ENCODE measurements around the gene CHMP1B.
A peak's percentile ranks its signal among the peaks of the same experiment; 100 is the strongest.

CHMP1B gene

GRCh38 chr18:11851146-11851805 lies at the start of gene CHMP1B:
TSS of gene CHMP1B (plus strand) at chr18:11851413. CDS start at chr18:11851512, 99 bp downstream.
- peak within 1 kb of the TSS; percentile 100 for H3K4me3 ChIP-seq (ENCODE audit: low read depth, low read length)

GRCh38 chr18:11801573-11801972 lies 49.6 kb upstream of the CHMP1B start:
- H3K4me3 ChIP-seq (ENCODE audit: low read depth, low read length), result no peak overlapping the region

GRCh38 chr18:11802158-11802557 lies 49.1 kb upstream of the CHMP1B start:
- no peak overlapping the region for H3K4me3 ChIP-seq (ENCODE audit: low read depth, low read length)

GRCh38 chr18:11802586-11802985 lies 48.6 kb upstream of the CHMP1B start:
- H3K4me3 ChIP-seq (ENCODE audit: low read depth, low read length), result no peak overlapping the region

GRCh38 chr18:11807233-11807632 lies 44.0 kb upstream of the CHMP1B start:
- no peak overlapping the region for H3K4me3 ChIP-seq (ENCODE audit: low read depth, low read length)

GRCh38 chr18:11808001-11808855 lies 43.0 kb upstream of the CHMP1B start:
- no peak overlapping the region for H3K4me3 ChIP-seq (ENCODE audit: low read depth, low read length)

- H3K4me3 ChIP-seq (ENCODE audit: low read depth, low read length), result no peak overlapping the region
Observed at GRCh38 chr18:11809895-11810294, 41.3 kb upstream of the CHMP1B start.

- H3K4me3 ChIP-seq (ENCODE audit: low read depth, low read length), result no peak overlapping the region
Observed at GRCh38 chr18:11810379-11810778, 40.8 kb upstream of the CHMP1B start.

GRCh38 chr18:11811009-11811408 lies 40.2 kb upstream of the CHMP1B start:
- H3K4me3 ChIP-seq (ENCODE audit: low read depth, low read length), result no peak overlapping the region

GRCh38 chr18:11817229-11817628 lies 34.0 kb upstream of the CHMP1B start:
- H3K4me3 ChIP-seq (ENCODE audit: low read depth, low read length), result no peak overlapping the region

- H3K4me3 ChIP-seq (ENCODE audit: low read depth, low read length), result no peak overlapping the region
Observed at GRCh38 chr18:11818486-11819203, 32.6 kb upstream of the CHMP1B start.

GRCh38 chr18:11819938-11820337 lies 31.3 kb upstream of the CHMP1B start:
- H3K4me3 ChIP-seq (ENCODE audit: low read depth, low read length), result no peak overlapping the region

GRCh38 chr18:11820697-11821096 lies 30.5 kb upstream of the CHMP1B start:
- no peak overlapping the region for H3K4me3 ChIP-seq (ENCODE audit: low read depth, low read length)

- no peak overlapping the region for H3K4me3 ChIP-seq (ENCODE audit: low read depth, low read length)
Observed at GRCh38 chr18:11821208-11821607, 30.0 kb upstream of the CHMP1B start.

GRCh38 chr18:11821643-11822237 lies 29.5 kb upstream of the CHMP1B start:
- no peak overlapping the region for H3K4me3 ChIP-seq (ENCODE audit: low read depth, low read length)

GRCh38 chr18:11823545-11823944 lies 27.7 kb upstream of the CHMP1B start:
- no peak overlapping the region for H3K4me3 ChIP-seq (ENCODE audit: low read depth, low read length)

GRCh38 chr18:11826836-11827235 lies 24.4 kb upstream of the CHMP1B start:
- H3K4me3 ChIP-seq (ENCODE audit: low read depth, low read length), result no peak overlapping the region

- H3K4me3 ChIP-seq (ENCODE audit: low read depth, low read length), result no peak overlapping the region
Observed at GRCh38 chr18:11828786-11829432, 22.3 kb upstream of the CHMP1B start.

- H3K4me3 ChIP-seq (ENCODE audit: low read depth, low read length), result no peak overlapping the region
Observed at GRCh38 chr18:11830585-11830984, 20.6 kb upstream of the CHMP1B start.

GRCh38 chr18:11831921-11832320 lies 19.3 kb upstream of the CHMP1B start:
- no peak overlapping the region for H3K4me3 ChIP-seq (ENCODE audit: low read depth, low read length)

GRCh38 chr18:11834772-11835171 lies 16.4 kb upstream of the CHMP1B start:
- no peak overlapping the region for H3K4me3 ChIP-seq (ENCODE audit: low read depth, low read length)

All from iPS-11a (cell line).